ENCODE data around the gene MBNL1.

- TF ChIP-seq CTCF (IDR thresholded peaks at IDR 0.05; ENCODE audit: low read depth, low read length, missing input control) (no peak), MAX (IDR thresholded peaks at IDR 0.05) (no peak), FOXA1 (IDR thresholded peaks at IDR 0.05) (no peak)
Measured at GRCh38 chr3:152454076-152454875, 185.5 kb downstream of the MBNL1 start.

Measured in liver (tissue), 2 donors.